Heart left ventricle (tissue), 13 donors: ENCODE measurements around the gene ITPR2.

ENCODE experiments used
- POLR2A ChIP-seq, 2 donors: fragments of 450-650 bp; IDR thresholded peaks; one replicate each; pipeline ENCODE4 v1.6.1; 2017; ENCODE audit warnings: antibody characterized with exemption in 2 of 2, mild to moderate bottlenecking in 2 of 2, moderate library complexity in 2 of 2
- TF ChIP-seq, protein P1 (sequence below), 12 donors: fragments of 200-600 bp; sonication (generic) in 4 of 12; IDR thresholded peaks; one replicate each; pipeline versions ENCODE4 v1.5.0 to v1.8.0; 2018 to 2022; ENCODE audit warnings: antibody characterized with exemption in 12 of 12, mild to moderate bottlenecking in 5 of 12
- donor health status: ischemic (EF 13 %, LVEDD 7.1; RV severe dilation, severe dysfunction).
- donor health status: DM: no; HTN: yes; CAD: no.
- donor health status: DM: no; HTN: no; CAD: no.
- donor health status: ischemic (EF 25% LVEDD 6.9; RV normal size, moderate dysfunction).
- donor health status: ischemic (EF 25% LVEDD 5.7; RV mildly dilated, moderate dysfunction).
- donor health status: ischemic (EF 35%, LVEDD 5.7; RV mildly dilated, moderate dysfunction).
- donor health status: nonischemic (EF 11% LVEDD 7.7; RV severe dilation, severe dysfunction).
- donor health status: DM: yes; HTN: yes; CAD: no.
- donor health status: PGD.
- donor health status: ischemic (EF 29% LVEDD 5.4; RV normal size, mild dysfunction).
- donor health status: nonischemic (EF 23%, LVEDD 6.1; RV moderate dilation, normal function).

DNA sequence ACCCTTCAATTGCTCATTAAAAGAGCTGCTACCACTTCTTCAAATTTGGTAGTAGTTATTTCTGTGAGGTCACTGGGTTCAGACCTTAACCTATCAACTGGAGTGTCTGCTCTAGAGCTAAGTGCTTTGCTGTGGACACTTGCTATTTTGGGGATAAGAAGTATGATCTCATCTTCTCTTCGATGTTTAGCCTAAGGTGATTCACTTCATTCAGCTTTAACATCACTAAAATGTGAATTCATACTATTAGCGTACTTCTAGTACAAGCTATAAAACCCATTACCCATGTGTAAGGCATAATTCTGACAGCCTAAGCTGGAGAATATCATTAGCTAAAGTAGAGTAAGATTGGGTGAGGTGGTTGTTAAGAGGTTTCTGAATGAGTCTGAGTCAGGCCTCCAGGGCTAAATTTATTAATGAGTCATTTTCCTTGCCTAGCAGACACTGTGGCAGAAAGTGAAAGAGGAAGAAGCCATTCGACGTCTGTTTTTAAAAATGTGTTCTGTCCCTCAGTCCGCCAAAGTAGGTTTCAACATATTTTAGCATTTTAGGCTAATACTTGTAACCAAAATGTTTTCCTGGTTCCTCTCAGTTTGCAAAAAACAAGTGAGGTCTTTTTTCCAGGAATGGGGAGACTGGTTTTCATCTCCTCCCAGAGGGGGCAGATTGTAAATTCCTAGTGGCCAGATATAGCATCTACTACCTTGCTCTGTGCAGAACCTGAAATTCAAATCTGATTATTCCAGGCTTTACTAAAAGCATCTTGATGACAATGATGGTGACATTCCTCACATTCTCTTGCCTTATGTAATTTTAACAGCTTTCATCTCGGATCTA is 534.0 kb downstream of the ITPR2 start:
- TF ChIP-seq, protein P1, sequence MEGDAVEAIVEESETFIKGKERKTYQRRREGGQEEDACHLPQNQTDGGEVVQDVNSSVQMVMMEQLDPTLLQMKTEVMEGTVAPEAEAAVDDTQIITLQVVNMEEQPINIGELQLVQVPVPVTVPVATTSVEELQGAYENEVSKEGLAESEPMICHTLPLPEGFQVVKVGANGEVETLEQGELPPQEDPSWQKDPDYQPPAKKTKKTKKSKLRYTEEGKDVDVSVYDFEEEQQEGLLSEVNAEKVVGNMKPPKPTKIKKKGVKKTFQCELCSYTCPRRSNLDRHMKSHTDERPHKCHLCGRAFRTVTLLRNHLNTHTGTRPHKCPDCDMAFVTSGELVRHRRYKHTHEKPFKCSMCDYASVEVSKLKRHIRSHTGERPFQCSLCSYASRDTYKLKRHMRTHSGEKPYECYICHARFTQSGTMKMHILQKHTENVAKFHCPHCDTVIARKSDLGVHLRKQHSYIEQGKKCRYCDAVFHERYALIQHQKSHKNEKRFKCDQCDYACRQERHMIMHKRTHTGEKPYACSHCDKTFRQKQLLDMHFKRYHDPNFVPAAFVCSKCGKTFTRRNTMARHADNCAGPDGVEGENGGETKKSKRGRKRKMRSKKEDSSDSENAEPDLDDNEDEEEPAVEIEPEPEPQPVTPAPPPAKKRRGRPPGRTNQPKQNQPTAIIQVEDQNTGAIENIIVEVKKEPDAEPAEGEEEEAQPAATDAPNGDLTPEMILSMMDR (IDR thresholded peaks at IDR 0.05) = peak in 5 of 12 donors; percentile 0 to 36 (median 22)
- TF ChIP-seq POLR2A (IDR thresholded peaks at IDR 0.05) = no peak
